A673 (cell line): ENCODE data around the gene MMP14. TPM values are rescaled to one million over a fixed set of nuclear protein-coding genes. Genes with fewer than 3 reads are reported as not detected.
"Not testable (repeated sequence)": the region's sequence is repeated elsewhere in the genome, so short reads cannot be mapped to it uniquely, and the experiment has no call there.

Experiments
- BruUV-seq: library from RNA; stranded (reverse); fragments of 400-500 nt; replicated peaks from 2 replicates; lab custom pipeline; 2021; lab: Mats Ljungman, UMichigan
- CTCF ChIA-PET: fragments of 300-600 bp; sonication (Branson Sonifier 250); formaldehyde crosslinking; loops from one replicate; lab custom pipeline; 2022; ENCODE audit warnings: antibody characterized with exemption; lab: Charles Lee
- POLR2A ChIA-PET: fragments of 300-600 bp; sonication (Branson Sonifier 250); formaldehyde crosslinking; loops from one replicate; lab custom pipeline; 2022; ENCODE audit warnings: antibody characterized with exemption; ENCODE audit not compliant: low non-redundant PET; lab: Charles Lee
- DNase-seq: peaks from one replicate; pipeline ENCODE4 v3.0.0-alpha.2; 2015; ENCODE audit warnings: low spot score
- H3K27ac ChIP-seq: fragments of 200-600 bp; sonication (generic); 2 replicates; pipeline ENCODE4 v1.5.1; 2016; ENCODE audit warnings: mixed run types, low read depth, mild to moderate bottlenecking, mixed read lengths, antibody characterized with exemption, low read length; ENCODE audit not compliant: poor library complexity, severe bottlenecking
- H3K27me3 ChIP-seq: fragments of 200-600 bp; sonication (generic); replicated peaks from 2 replicates; pipeline ENCODE4 v1.6.1; 2017; ENCODE audit warnings: mixed run types, low read depth, mild to moderate bottlenecking, mixed read lengths, antibody characterized with exemption, low read length; ENCODE audit not compliant: insufficient read depth, poor library complexity
- H3K36me3 ChIP-seq: fragments of 200-600 bp; sonication (generic); 2 replicates; pipeline ENCODE4 v1.6.1; 2016; ENCODE audit warnings: mixed run types, mild to moderate bottlenecking, mixed read lengths, antibody characterized with exemption, low read length; ENCODE audit not compliant: insufficient read depth, poor library complexity, severe bottlenecking
- H3K4me1 ChIP-seq: fragments of 200-600 bp; sonication (generic); 2 replicates; pipeline ENCODE4 v1.6.1; 2017; ENCODE audit warnings: mixed run types, mild to moderate bottlenecking, mixed read lengths, antibody characterized with exemption, low read length; ENCODE audit not compliant: insufficient read depth, poor library complexity, severe bottlenecking
- H3K4me3 ChIP-seq: fragments of 200-600 bp; sonication (generic); 2 replicates; pipeline ENCODE4 v1.5.1; 2016; ENCODE audit warnings: low read depth, mixed run types, mild to moderate bottlenecking, mixed read lengths, low read length; ENCODE audit not compliant: poor library complexity, severe bottlenecking
- H3K9me3 ChIP-seq: fragments of 200-600 bp; sonication (generic); 2 replicates; pipeline ENCODE4 v1.6.1; 2016; ENCODE audit warnings: mixed run types, low read depth, mild to moderate bottlenecking, mixed read lengths, antibody characterized with exemption, low read length; ENCODE audit not compliant: poor library complexity, severe bottlenecking
- EZH2 ChIP-seq: fragments of 200-600 bp; sonication (generic); IDR thresholded peaks from 2 replicates; pipeline ENCODE4 v1.6.1; 2017; ENCODE audit warnings: borderline replicate concordance, low read depth, mild to moderate bottlenecking, mixed read lengths, antibody characterized with exemption, low read length; ENCODE audit not compliant: poor library complexity, severe bottlenecking
- intact Hi-C: fragments of 100-400 bp; cut with micrococcal nuclease; formaldehyde crosslinking; loops from one replicate; pipeline ENCODE4 v1.10.0; 2022; ENCODE audit not compliant: unreplicated experiment
- total RNA-seq: library from RNA; stranded (reverse); gene quantifications from 2 replicates; pipeline ENCODE4 v1.2.3, GENCODE V29; 2021
- TF ChIP-seq, protein P1 (sequence below): fragments of 300-800, 200-600 bp; sonication (generic); conservative IDR thresholded peaks from 2 replicates; pipeline ENCODE4 v1.5.1; 2017; ENCODE audit warnings: low read depth, mild to moderate bottlenecking, antibody characterized with exemption, low read length, moderate library complexity, mixed read lengths

The MMP14 gene
- total RNA-seq, 1 experiment from 2014 or later: 91.3 TPM

DNA sequence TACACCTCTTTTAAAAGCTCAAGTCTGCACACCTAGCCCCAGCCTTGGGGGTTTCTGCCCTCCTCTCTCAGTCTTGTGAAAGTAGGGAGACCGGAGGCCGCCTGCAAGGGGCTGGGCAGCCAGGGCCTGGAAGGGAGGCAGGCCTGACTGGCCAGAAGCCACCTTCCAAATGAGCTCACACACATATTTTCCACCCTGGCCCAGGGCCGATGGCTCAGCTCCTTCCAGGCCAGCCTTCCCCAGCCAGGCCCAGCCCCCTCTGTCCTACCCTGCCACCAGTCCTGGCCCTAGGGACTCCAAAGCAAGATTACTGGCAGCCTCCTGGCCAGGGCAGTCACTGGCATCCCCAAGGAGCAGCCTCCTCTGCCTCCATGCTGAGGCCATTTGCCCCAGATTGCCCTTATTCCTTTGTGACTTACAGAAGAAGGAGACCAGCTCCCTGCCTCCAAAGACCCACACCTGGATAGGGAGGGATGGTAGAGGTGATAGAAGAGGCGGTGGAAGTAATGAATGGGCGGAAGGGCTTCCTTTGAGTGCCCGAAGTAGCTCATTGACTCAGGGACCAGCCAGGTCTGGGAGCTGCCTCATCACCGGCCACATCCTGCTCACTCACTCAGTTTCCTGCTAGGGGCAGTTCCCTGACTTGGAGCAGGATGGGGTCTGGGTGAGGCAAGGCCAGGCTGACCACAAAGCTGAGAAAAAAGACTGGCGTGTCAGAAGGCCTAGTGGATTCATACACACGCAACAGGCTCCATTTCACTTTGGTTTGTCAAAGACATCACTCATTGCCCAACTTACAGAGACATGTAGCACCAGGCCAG lies 14.8 kb downstream of the MMP14 start:
- CTCF ChIA-PET: interaction anchor here (0.5 to 0.8 kb wide), 3 partner anchors 14 to 56 kb away, joined by 3 to 4 read pairs (median 3); no protein-coding TSS in a partner anchor
- H3K4me3 ChIP-seq: no peak overlapping the region
- intact Hi-C loops: loop anchor here (10.0 kb wide), 2 partner anchors 376 to 546 kb away; no protein-coding TSS in a partner anchor
- BruUV-seq: no TSS peak
- peaks cover 2% of the 10 kb centered on the region for H3K36me3 ChIP-seq
- H3K27ac ChIP-seq: no peak overlapping the region
- H3K9me3 ChIP-seq: no peaks in the 10 kb centered on the region
- POLR2A ChIA-PET: interaction anchor here (0.6 kb wide), 1 partner anchor 200 kb away, joined by 3 read pairs; no protein-coding TSS in a partner anchor
- DNase-seq: no peak
- TF ChIP-seq EZH2: no peak
- TF ChIP-seq, protein P1, sequence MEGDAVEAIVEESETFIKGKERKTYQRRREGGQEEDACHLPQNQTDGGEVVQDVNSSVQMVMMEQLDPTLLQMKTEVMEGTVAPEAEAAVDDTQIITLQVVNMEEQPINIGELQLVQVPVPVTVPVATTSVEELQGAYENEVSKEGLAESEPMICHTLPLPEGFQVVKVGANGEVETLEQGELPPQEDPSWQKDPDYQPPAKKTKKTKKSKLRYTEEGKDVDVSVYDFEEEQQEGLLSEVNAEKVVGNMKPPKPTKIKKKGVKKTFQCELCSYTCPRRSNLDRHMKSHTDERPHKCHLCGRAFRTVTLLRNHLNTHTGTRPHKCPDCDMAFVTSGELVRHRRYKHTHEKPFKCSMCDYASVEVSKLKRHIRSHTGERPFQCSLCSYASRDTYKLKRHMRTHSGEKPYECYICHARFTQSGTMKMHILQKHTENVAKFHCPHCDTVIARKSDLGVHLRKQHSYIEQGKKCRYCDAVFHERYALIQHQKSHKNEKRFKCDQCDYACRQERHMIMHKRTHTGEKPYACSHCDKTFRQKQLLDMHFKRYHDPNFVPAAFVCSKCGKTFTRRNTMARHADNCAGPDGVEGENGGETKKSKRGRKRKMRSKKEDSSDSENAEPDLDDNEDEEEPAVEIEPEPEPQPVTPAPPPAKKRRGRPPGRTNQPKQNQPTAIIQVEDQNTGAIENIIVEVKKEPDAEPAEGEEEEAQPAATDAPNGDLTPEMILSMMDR: no peak
- peaks cover 25% of the 10 kb centered on the region for H3K4me1 ChIP-seq
- no peaks in the 10 kb centered on the region for H3K27me3 ChIP-seq

DNA sequence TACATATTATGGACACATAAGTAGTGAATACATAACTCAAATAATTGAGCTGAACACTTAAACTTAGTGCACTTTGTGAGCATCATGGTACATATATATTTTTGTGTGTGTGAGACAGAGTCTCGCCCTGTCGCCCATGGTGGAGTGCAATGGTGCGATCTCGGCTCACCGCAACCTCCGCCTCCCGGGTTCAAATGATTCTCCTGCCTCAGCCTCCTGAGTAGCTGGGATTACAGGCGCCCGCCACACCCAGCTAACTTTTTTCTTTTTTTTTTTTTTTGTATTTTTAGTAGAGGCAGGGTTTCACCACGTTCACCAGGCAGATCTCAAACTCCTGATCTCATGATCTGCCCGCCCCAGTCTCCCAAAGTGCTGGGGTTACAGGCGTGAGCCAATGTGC lies 15.8 kb downstream of the MMP14 start:
- CTCF ChIA-PET: interaction anchor here (0.6 to 4.3 kb wide), 5 partner anchors 23 to 468 kb away, joined by 3 to 38 read pairs (median 5); partner anchors contain the start of gene MRPL52
- intact Hi-C loops: loop anchor here (2.0 to 10.0 kb wide), 3 partner anchors 377 to 547 kb away; no protein-coding TSS in a partner anchor
- H3K9me3 ChIP-seq, BruUV-seq, H3K36me3 ChIP-seq, DNase-seq, H3K27me3 ChIP-seq, H3K27ac ChIP-seq, POLR2A ChIA-PET, H3K4me3 ChIP-seq: not testable (repeated sequence)
- H3K4me1 ChIP-seq: peaks cover 25% of the 10 kb centered on the region

- Histone ChIP-seq H3K36me3 (no peaks in the 10 kb centered on the region), H3K27me3 (no peaks in the 10 kb centered on the region), H3K4me3 (no peak overlapping the region), H3K4me1 (peaks cover 24% of the 10 kb centered on the region), H3K27ac (no peak overlapping the region), H3K9me3 (no peaks in the 10 kb centered on the region)
- no TSS peak for BruUV-seq
- intact Hi-C loops: loop anchor here (2.0 to 10.0 kb wide), 3 partner anchors 378 to 548 kb away; no protein-coding TSS in a partner anchor
- no peak for DNase-seq
- CTCF ChIA-PET: interaction anchor here (0.8 to 4.3 kb wide), 4 partner anchors 23 to 468 kb away, joined by 3 to 38 read pairs (median 6); partner anchors contain the start of gene MRPL52
- TF ChIP-seq, protein P1: no peak
- TF ChIP-seq EZH2: no peak
- POLR2A ChIA-PET: no interaction called here
Observed at GRCh38 chr14:22852599-22852939, 16.2 kb downstream of the MMP14 start.
